ENCODE measurements around the gene OTUD6A. TPM values are rescaled to one million over a fixed set of nuclear protein-coding genes. Genes with fewer than 3 reads are reported as not detected.

OTUD6A gene
- total RNA-seq, 4 donors from 2014 or later = not detected

GRCh38 chrX:70082723-70083122 is 20.5 kb downstream of the OTUD6A start:
- H3K9me3 ChIP-seq = no peaks in the 10 kb centered on the region
- DNase-seq = no peak
- TF ChIP-seq CTCF (IDR thresholded peaks at IDR 0.05) (no peak), POLR2A (IDR thresholded peaks at IDR 0.05) (no peak)
- H3K4me3 ChIP-seq = no peak overlapping the region
- no peaks in the 10 kb centered on the region for H3K27me3 ChIP-seq
- H3K4me1 ChIP-seq = no peaks in the 10 kb centered on the region
- no peak overlapping the region for H3K27ac ChIP-seq
- no peaks in the 10 kb centered on the region for H3K36me3 ChIP-seq
- intact Hi-C loops (cut with DNase I; ENCODE audit: low total_unique reads) = no loop called here

- intact Hi-C loops (cut with DNase I; ENCODE audit: low total_unique reads) = no loop called here
- Histone ChIP-seq H3K36me3 (no peaks in the 10 kb centered on the region), H3K4me1 (no peaks in the 10 kb centered on the region), H3K9me3 (no peaks in the 10 kb centered on the region), H3K4me3 (no peak overlapping the region), H3K27ac (no peak overlapping the region), H3K27me3 (no peaks in the 10 kb centered on the region)
- TF ChIP-seq POLR2A (IDR thresholded peaks at IDR 0.05) = no peak
- TF ChIP-seq CTCF (IDR thresholded peaks at IDR 0.05) = no peak
- no peak for DNase-seq
These were observed 22.5 kb downstream of the OTUD6A start for GRCh38 chrX:70084592-70085240.

GRCh38 chrX:70087857-70088630 is 25.8 kb downstream of the OTUD6A start:
- H3K27ac ChIP-seq = no peak overlapping the region
- no peaks in the 10 kb centered on the region for H3K4me1 ChIP-seq
- TF ChIP-seq CTCF (IDR thresholded peaks at IDR 0.05) (no peak), POLR2A (IDR thresholded peaks at IDR 0.05) (no peak)
- no peaks in the 10 kb centered on the region for H3K9me3 ChIP-seq
- no peak for DNase-seq
- intact Hi-C loops (cut with DNase I; ENCODE audit: low total_unique reads) = no loop called here
- no peaks in the 10 kb centered on the region for H3K27me3 ChIP-seq
- no peaks in the 10 kb centered on the region for H3K36me3 ChIP-seq
- H3K4me3 ChIP-seq = no peak overlapping the region

GRCh38 chrX:70088751-70089150 is 26.5 kb downstream of the OTUD6A start:
- Histone ChIP-seq H3K36me3 (no peaks in the 10 kb centered on the region), H3K27ac (no peak overlapping the region), H3K4me1 (no peaks in the 10 kb centered on the region), H3K4me3 (no peak overlapping the region), H3K9me3 (no peaks in the 10 kb centered on the region), H3K27me3 (no peaks in the 10 kb centered on the region)
- DNase-seq = no peak
- intact Hi-C loops (cut with DNase I; ENCODE audit: low total_unique reads) = no loop called here
- no peak for TF ChIP-seq CTCF (IDR thresholded peaks at IDR 0.05)
- no peak for TF ChIP-seq POLR2A (IDR thresholded peaks at IDR 0.05)

- intact Hi-C loops (cut with DNase I; ENCODE audit: low total_unique reads) = no loop called here
- H3K27ac ChIP-seq = no peak overlapping the region
- no peaks in the 10 kb centered on the region for H3K9me3 ChIP-seq
- H3K27me3 ChIP-seq = no peaks in the 10 kb centered on the region
- H3K4me3 ChIP-seq = no peak overlapping the region
- no peak for DNase-seq
- TF ChIP-seq CTCF (IDR thresholded peaks at IDR 0.05) (no peak), POLR2A (IDR thresholded peaks at IDR 0.05) (no peak)
- no peaks in the 10 kb centered on the region for H3K4me1 ChIP-seq
- no peaks in the 10 kb centered on the region for H3K36me3 ChIP-seq
These were observed 27.5 kb downstream of the OTUD6A start for GRCh38 chrX:70089604-70090297.

Data from uterus (tissue), 4 donors.